Stimulated activated CD4-positive, alpha-beta T cell treated with anti-CD3 and anti-CD28 coated beads, Interleukin-12 subunit alpha, Interleukin-12 subunit beta, amount 100 ng/mL, for 4 hours (primary cell): Measurements from ENCODE around the gene F10.

Experiments used
- DNase-seq: peaks from one replicate; pipeline ENCODE4 v3.0.0-alpha.2; 2020

Gene F10

DNA sequence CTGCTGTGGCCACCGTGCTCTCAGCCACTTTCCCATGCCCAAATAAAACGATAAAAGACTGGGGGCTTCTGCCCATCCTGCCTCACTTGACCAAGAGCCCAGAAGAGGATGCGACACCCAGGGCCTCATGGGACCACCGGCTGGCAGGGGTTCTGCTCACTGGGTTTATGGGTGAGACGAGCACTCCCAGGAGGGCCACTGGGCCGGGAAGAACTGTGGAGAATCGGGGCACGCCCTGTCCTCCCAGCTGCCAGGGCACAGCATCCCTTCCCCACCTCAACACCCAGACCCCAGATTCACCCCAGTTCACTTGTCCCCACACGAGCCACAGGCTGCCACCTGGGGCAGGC lies 4.7 kb upstream of the F10 start:
- no peak for DNase-seq

GRCh38 chr13:113118261-113119021 lies 4.2 kb upstream of the F10 start:
- DNase-seq = no peak

- no peak for DNase-seq
Observed at GRCh38 chr13:113119166-113119821, 3.3 kb upstream of the F10 start.

GRCh38 chr13:113119822-113120189 lies 2.8 kb upstream of the F10 start:
- DNase-seq = no peak

DNA sequence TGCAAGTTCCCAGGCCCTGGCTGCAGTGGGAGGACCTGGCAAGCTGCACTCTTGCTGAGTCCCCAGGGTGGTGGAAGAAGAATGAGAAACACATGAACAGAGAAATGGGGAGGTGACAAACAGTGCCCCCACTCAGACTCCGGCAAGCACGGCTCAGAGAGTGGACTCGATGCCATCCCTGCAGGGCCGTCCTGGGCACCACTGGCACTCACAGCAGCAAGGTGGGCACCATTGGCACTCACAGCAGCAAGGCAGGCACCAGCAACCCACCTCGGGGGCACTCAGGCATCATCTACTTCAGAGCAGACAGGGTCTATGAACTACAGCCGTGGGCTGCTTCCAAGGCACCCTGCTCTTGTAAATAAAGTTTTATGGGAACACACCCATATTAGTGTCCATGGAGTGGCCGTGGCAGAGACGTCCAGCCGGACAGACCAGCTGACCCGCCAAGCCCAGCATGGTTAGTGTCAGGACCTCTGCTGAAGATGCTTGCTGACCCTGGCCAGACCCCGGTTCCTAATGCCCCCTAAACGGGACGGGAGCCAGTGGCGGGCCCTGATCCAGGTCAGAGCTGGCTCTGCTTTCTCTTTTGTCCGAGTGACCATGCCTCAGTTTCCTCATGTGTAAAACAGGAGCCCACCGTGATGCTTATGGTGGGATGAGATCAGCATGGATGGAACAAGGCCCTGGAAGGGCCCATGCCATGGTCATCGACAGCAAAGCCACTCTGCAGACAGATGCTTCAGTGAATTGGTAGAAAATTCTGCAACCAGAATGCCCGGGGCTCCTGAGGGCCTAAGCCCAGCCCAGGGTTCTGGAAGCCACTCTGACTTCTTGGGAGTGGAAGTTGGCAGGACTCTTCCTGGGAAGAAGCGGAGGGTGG lies 2.1 kb upstream of the F10 start:
- DNase-seq = no peak

DNA sequence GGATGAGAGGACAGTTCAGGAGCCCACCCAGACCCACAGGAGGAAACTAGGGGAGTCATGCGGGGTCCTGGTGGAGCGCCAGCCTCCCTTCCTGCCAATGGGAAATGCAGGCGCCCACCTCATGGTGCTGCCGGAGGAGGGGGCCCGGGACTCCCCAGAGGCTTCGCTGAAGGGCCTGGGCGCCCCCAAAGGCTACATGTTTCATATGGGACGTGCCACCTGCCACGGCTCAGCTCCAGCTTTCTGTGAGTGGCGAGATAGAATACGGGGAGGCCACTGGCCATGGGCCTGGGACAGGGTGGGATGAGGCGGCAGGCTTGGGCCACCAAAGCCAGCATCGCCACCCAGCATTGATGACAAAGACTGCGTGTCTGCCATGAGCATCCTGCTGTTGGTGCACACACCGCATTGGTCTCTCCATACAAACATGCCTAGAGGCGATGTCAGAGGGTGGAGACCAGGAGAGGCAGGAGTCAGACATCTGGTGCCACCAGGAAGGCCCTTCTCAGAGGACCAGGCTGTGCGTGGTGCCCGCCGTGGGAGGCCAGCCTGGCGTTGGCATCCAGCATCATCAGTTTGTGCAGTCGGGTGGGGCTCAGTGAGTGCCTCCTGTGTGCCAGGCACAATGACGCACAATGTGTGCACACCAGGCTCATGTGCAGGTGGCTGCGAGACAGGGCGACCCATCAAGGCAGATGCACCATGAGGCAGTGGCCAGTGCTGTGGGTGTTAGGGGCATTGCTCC lies 1.2 kb upstream of the F10 start:
- DNase-seq = no peak

GRCh38 chr13:113121928-113122471 lies 599 bp upstream of the F10 start:
- no peak for DNase-seq

GRCh38 chr13:113123226-113124201 lies 915 bp downstream of the F10 start:
- DNase-seq = no peak

GRCh38 chr13:113124211-113124970 lies 1.8 kb downstream of the F10 start:
- no peak for DNase-seq

DNA sequence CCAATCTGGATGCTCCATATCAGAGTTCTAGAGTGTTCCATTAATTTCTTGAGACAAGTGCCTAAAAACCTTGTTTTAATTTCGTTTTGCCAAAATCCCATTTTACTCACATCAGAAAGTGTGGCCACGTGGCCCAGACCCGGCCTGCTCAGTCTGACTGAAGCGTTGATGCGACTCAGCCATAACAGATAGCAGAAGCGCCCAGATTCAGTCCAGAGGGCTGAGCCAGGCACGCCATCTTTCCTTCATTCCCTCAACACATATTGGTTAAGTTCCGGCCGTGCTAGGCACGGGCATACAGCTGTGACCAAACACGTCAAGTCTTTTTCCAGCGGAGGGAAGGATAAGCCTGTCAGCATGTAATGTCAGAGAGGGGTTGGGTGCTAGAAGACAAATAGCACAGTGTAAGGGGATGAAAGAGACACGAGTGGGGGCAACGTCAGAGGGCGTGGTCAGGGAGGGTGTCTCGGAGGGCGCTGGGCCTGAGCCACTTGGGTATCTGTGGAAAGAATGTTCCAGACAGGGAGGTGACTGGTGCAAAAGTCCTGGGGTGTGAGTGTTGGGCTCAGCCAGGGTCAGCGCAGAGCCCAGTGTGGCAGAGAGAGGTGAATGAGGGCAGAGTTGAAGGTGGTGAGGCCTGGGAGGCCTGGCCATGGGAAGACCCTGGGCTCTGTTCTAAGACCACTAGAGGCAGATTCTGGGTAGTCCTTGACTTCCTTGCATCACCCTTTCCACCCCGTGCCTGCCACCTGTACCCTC lies 3.1 kb downstream of the F10 start:
- DNase-seq = no peak

DNA sequence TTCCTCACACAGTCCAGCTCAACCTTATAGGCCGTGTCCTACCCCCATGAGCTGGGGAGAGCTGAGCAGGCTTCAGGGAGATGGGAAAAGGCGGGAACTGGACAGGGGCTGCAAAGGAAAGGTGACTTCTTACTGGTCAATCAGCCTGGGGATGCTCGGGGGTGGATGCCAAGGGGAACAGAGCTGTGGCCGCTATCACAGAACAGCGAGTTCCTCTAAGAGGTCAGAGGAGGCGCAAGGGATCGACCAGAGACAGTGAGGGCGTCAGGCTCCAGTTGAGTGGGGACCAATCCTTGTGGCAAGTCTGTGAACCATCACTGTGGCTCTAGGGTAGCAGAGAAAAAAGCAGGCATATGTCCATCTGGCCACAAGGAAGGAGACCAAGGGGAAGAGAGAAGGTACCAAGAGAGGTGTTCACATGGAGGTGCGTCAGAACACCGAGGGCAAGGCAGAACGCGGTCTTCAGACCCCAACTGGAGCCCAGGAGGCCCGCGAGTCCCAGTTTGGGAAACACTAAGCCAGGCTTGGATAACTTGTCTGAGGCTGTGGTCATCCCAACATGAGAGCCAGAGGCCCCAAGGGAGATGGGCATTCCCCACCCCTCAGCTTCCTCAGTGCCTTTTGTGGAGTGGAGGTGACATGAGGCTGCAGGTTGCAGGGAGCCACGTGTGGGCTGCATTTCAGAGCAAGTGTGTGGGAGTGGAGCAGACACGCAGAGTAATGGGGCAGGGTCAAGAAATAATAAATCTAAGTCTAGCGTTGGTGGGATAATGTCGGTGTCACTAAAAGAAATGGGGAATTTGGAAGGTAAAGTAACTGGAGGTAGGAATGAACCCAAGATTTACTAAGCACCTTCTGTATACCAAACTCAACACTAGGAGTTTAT lies 3.9 kb downstream of the F10 start:
- no peak for DNase-seq

DNA sequence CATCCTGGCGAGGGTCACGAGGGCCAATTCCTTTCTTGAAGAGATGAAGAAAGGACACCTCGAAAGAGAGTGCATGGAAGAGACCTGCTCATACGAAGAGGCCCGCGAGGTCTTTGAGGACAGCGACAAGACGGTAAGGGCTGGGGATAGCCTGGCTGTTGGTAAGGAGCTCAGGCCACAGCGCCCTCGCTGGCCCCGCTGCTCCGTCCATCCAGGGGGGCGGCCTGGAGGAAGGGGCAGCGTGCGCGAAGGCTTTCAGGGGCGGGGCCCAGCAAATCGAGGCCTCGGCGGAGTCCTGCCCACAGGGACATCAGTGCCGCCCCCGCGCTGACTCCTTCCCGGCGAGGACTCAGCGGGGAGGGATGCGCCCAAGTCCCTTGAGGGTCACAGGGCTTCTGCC lies 6.9 kb downstream of the F10 start:
- no peak for DNase-seq

- DNase-seq = peak; percentile 46
Observed at GRCh38 chr13:113129921-113130750, 7.5 kb downstream of the F10 start.

- DNase-seq = no peak
Observed at GRCh38 chr13:113135281-113135760, 12.7 kb downstream of the F10 start.

GRCh38 chr13:113137691-113138298 lies 15.2 kb downstream of the F10 start:
- DNase-seq = no peak

DNA sequence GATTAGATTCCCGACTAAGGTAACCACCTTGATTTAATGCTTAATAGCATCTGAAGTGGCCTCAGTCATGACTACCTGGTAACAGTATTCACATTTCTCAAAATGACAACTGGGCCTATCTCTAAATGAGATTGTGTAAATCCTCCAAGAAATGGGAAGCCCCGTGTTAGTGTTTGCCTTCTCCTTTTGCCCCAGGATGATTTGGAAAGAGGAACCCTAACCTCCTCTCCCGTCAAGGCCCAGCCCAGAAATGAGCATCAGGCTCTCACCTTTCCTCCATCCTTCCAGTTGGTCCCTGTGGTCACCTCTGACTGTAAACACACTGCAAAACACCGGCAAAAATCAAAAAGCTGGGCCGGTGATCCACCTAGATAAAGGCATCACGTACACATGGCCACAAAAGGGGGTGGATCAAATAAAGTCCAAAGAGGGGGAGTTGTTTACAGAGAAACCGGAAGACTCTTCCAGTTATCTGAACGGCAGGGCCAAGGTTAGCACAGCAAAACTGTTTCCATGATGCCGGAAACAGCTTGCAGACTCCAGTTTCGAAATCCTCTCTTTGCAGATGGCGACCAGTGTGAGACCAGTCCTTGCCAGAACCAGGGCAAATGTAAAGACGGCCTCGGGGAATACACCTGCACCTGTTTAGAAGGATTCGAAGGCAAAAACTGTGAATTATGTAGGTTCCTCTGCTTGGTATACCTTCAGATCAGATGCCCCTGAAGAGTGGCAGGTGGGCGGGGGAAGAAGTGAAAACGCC lies 16.4 kb downstream of the F10 start:
- no peak for DNase-seq

GRCh38 chr13:113139577-113139976 lies 17.0 kb downstream of the F10 start:
- no peak for DNase-seq
